MM.1S (cell line): ENCODE data around the gene HRH2.

Experiments
- DNase-seq: peaks from one replicate; pipeline ENCODE4 v3.0.0-alpha.2; 2015
- H2AFZ ChIP-seq: fragments of 300-600 bp; sonication (generic); 2 replicates; pipeline ENCODE4 v1.6.0; 2016; ENCODE audit warnings: antibody characterized with exemption, low read length
- H3F3A ChIP-seq: fragments of 300-600 bp; sonication (generic); 2 replicates; pipeline ENCODE4 v1.6.1; 2016; ENCODE audit warnings: mild to moderate bottlenecking, antibody characterized with exemption, low read length, moderate library complexity, mixed read lengths; ENCODE audit not compliant: insufficient read depth
- H3K27ac ChIP-seq: fragments of 300-600 bp; sonication (generic); 2 replicates; pipeline ENCODE4 v1.5.1; 2016; ENCODE audit warnings: mild to moderate bottlenecking, low read length
- H3K27me3 ChIP-seq: fragments of 300-600 bp; sonication (generic); replicated peaks from 2 replicates; pipeline ENCODE4 v1.6.0; 2016; ENCODE audit warnings: low read length; ENCODE audit not compliant: insufficient read depth
- H3K36me3 ChIP-seq: fragments of 300-600 bp; sonication (generic); replicated peaks from 2 replicates; pipeline ENCODE4 v1.6.1; 2016; ENCODE audit warnings: mild to moderate bottlenecking, low read length, mixed read lengths; ENCODE audit not compliant: insufficient read depth
- H3K4me1 ChIP-seq: fragments of 300-600 bp; sonication (generic); 2 replicates; pipeline ENCODE4 v1.6.1; 2016; ENCODE audit warnings: low read length, mixed read lengths
- H3K4me2 ChIP-seq: fragments of 300-600 bp; sonication (generic); 2 replicates; pipeline ENCODE4 v1.6.0; 2016; ENCODE audit warnings: low read depth, low read length
- H3K4me3 ChIP-seq: fragments of 300-600 bp; sonication (generic); 2 replicates; pipeline ENCODE4 v1.5.1; 2016; ENCODE audit warnings: low read length, mixed read lengths
- H3K79me2 ChIP-seq: fragments of 300-600 bp; sonication (generic); 2 replicates; pipeline ENCODE4 v1.6.1; 2016; ENCODE audit warnings: mixed run types, low read length, mixed read lengths
- H3K9ac ChIP-seq: fragments of 300-600 bp; sonication (generic); 2 replicates; pipeline ENCODE4 v1.6.1; 2016; ENCODE audit warnings: low read length, mixed read lengths
- H3K9me2 ChIP-seq: fragments of 300-600 bp; sonication (generic); replicated peaks from 2 replicates; pipeline ENCODE4 v1.6.1; 2016; ENCODE audit warnings: mild to moderate bottlenecking, low read length, mixed read lengths; ENCODE audit not compliant: insufficient read depth
- H3K9me3 ChIP-seq: fragments of 300-600 bp; sonication (generic); replicated peaks from 2 replicates; pipeline ENCODE4 v1.6.1; 2016; ENCODE audit warnings: mild to moderate bottlenecking, low read length, mixed read lengths; ENCODE audit not compliant: insufficient read depth
- H4K20me1 ChIP-seq: fragments of 300-600 bp; sonication (generic); 2 replicates; pipeline ENCODE4 v1.6.1; 2016; ENCODE audit warnings: mild to moderate bottlenecking, low read length, moderate library complexity, mixed read lengths; ENCODE audit not compliant: insufficient read depth
- EZH2 ChIP-seq: fragments of 300-600 bp; sonication (generic); optimal IDR thresholded peaks from 2 replicates; pipeline ENCODE3; 2017; ENCODE audit warnings: low read depth, mild to moderate bottlenecking, antibody characterized with exemption, low read length, mixed read lengths
- EZH2phosphoT487 ChIP-seq: fragments of 300-600 bp; sonication (generic); IDR thresholded peaks from 2 replicates; pipeline ENCODE4 v1.6.1; 2018; ENCODE audit warnings: antibody characterized with exemption, low read length
- TF ChIP-seq, protein P1 (sequence below): fragments of 300-600 bp; sonication (generic); IDR thresholded peaks from 2 replicates; pipeline ENCODE4 v1.5.1; 2016; ENCODE audit warnings: antibody characterized with exemption, low read length, mixed read lengths

The HRH2 gene

DNA sequence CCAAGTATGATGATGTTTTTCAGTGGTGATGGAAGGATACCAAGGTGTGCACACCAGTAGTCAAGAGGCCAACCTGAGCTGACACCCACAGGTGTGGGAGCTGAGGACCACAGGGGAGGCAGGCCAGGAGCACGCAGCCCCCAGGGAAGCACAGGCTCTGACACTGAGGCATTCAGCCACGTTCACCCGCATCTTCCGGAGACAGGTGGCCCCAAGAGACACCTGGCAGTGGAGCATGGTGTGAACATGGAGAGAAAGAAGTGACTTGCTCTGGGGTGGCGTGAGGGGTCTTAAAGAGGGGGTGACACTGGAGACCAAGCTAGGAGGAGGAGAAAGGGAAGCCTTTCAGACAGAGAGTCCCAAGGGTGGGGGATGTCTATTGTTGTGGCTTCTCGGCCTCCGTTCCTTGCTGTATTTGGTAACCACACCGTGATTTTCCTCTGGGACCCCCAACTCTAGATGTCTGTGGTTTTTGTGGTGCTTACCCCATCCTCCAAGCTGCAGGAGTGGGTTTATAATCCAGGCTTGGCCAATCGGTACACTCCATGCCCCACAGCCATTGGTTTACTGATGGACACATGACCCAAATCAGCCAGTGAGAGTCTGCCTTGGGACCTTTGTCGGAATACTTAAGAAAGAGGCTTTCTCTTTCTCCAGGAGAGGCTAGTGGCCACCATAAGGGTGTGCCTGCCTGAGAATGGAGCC lies 84.6 kb downstream of the HRH2 start:
- no peaks in the 10 kb centered on the region for H3K79me2 ChIP-seq
- no peak overlapping the region for H3K4me2 ChIP-seq
- H3K36me3 ChIP-seq, result no peaks in the 10 kb centered on the region
- H3K9me2 ChIP-seq, result no peaks in the 10 kb centered on the region
- no peak overlapping the region for H3K9ac ChIP-seq
- peaks cover 34% of the 10 kb centered on the region for H3K27me3 ChIP-seq
- H3F3A ChIP-seq, result no peaks in the 10 kb centered on the region
- no peak overlapping the region for H3K4me3 ChIP-seq
- TF ChIP-seq EZH2phosphoT487 (no peak), EZH2 (no peak)
- TF ChIP-seq, protein P1, sequence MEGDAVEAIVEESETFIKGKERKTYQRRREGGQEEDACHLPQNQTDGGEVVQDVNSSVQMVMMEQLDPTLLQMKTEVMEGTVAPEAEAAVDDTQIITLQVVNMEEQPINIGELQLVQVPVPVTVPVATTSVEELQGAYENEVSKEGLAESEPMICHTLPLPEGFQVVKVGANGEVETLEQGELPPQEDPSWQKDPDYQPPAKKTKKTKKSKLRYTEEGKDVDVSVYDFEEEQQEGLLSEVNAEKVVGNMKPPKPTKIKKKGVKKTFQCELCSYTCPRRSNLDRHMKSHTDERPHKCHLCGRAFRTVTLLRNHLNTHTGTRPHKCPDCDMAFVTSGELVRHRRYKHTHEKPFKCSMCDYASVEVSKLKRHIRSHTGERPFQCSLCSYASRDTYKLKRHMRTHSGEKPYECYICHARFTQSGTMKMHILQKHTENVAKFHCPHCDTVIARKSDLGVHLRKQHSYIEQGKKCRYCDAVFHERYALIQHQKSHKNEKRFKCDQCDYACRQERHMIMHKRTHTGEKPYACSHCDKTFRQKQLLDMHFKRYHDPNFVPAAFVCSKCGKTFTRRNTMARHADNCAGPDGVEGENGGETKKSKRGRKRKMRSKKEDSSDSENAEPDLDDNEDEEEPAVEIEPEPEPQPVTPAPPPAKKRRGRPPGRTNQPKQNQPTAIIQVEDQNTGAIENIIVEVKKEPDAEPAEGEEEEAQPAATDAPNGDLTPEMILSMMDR, result no peak
- H2AFZ ChIP-seq, result no peak overlapping the region
- no peak overlapping the region for H3K27ac ChIP-seq
- H4K20me1 ChIP-seq, result no peaks in the 10 kb centered on the region
- no peak for DNase-seq
- H3K4me1 ChIP-seq, result no peaks in the 10 kb centered on the region
- H3K9me3 ChIP-seq, result no peaks in the 10 kb centered on the region

GRCh38 chr5:175743676-175744210 lies 85.9 kb downstream of the HRH2 start:
- Histone ChIP-seq H3K79me2 (no peaks in the 10 kb centered on the region), H3K4me3 (no peak overlapping the region), H3K4me2 (no peak overlapping the region), H3K27ac (no peak overlapping the region), H3K36me3 (no peaks in the 10 kb centered on the region), H3K4me1 (no peaks in the 10 kb centered on the region), H2AFZ (no peak overlapping the region), H3K9me3 (no peaks in the 10 kb centered on the region), H3K9ac (no peak overlapping the region), H3F3A (no peaks in the 10 kb centered on the region), H3K27me3 (peaks cover 21% of the 10 kb centered on the region), H3K9me2 (no peaks in the 10 kb centered on the region), H4K20me1 (no peaks in the 10 kb centered on the region)
- DNase-seq, result no peak
- TF ChIP-seq, protein P1, result no peak
- no peak for TF ChIP-seq EZH2
- no peak for TF ChIP-seq EZH2phosphoT487

- H2AFZ ChIP-seq, result no peak overlapping the region
- TF ChIP-seq, protein P1, result no peak
- no peak for TF ChIP-seq EZH2phosphoT487
- TF ChIP-seq EZH2, result no peak
- peaks cover 9% of the 10 kb centered on the region for H3K27me3 ChIP-seq
- no peaks in the 10 kb centered on the region for H3K4me1 ChIP-seq
- H4K20me1 ChIP-seq, result no peaks in the 10 kb centered on the region
- no peaks in the 10 kb centered on the region for H3K9me3 ChIP-seq
- no peak overlapping the region for H3K27ac ChIP-seq
- DNase-seq, result no peak
- H3K4me3 ChIP-seq, result no peak overlapping the region
- H3K9me2 ChIP-seq, result no peaks in the 10 kb centered on the region
- H3K4me2 ChIP-seq, result no peak overlapping the region
- H3K79me2 ChIP-seq, result no peaks in the 10 kb centered on the region
- no peaks in the 10 kb centered on the region for H3K36me3 ChIP-seq
- H3K9ac ChIP-seq, result no peak overlapping the region
- H3F3A ChIP-seq, result no peaks in the 10 kb centered on the region
Observed at GRCh38 chr5:175745210-175745609, 87.3 kb downstream of the HRH2 start.
